IMR-90 (cell line): ENCODE measurements around the gene EVX1. TPM values are rescaled to one million over a fixed set of nuclear protein-coding genes. Genes with fewer than 3 reads are reported as not detected.

ENCODE experiments used
- ATAC-seq: fragments of 200-7000 bp; cut with Tn5 transposase; 2 replicates; pipeline ENCODE4 v1.9.1; 2020; ENCODE audit warnings: low read depth, mild to moderate bottlenecking, moderate library complexity
- BruUV-seq: library from RNA; stranded (reverse); fragments of 400-500 nt; replicated peaks from 2 replicates; lab custom pipeline; 2021; lab: Mats Ljungman, UMichigan
- CTCF ChIA-PET: fragments of 300-600 bp; formaldehyde crosslinking; extraction: SDS; loops from one replicate; lab custom pipeline; 2021; ENCODE audit warnings: antibody characterized with exemption; lab: Yijun Ruan, JAX
- POLR2A ChIA-PET: fragments of 300-600 bp; sonication (Branson Sonifier 250); formaldehyde crosslinking; loops from one replicate; lab custom pipeline; 2022; ENCODE audit warnings: antibody characterized with exemption; ENCODE audit not compliant: unreplicated experiment; lab: Charles Lee
- DNase-seq: peaks from one replicate; pipeline ENCODE4 v3.0.0; 2013
- H2AFZ ChIP-seq: replicated peaks from 2 replicates; pipeline ENCODE3; 2013; ENCODE audit warnings: low read length, mild to moderate bottlenecking; ENCODE audit not compliant: poor library complexity
- H2AK5ac ChIP-seq: 2 replicates; pipeline ENCODE4 v1.6.1; 2013; ENCODE audit warnings: low read depth, low read length, inconsistent platforms
- H2AK9ac ChIP-seq: replicated peaks from 2 replicates; pipeline ENCODE3; 2013; ENCODE audit warnings: mild to moderate bottlenecking, low read depth, low read length, moderate library complexity; ENCODE audit not compliant: poor library complexity
- H2BK120ac ChIP-seq: 2 replicates; pipeline ENCODE4 v1.6.1; 2013; ENCODE audit warnings: low read depth, low read length, inconsistent platforms
- H2BK15ac ChIP-seq: 3 replicates; pipeline ENCODE4 v1.6.1; 2013; ENCODE audit warnings: low read depth, low read length, inconsistent platforms
- H2BK20ac ChIP-seq: 2 replicates; pipeline ENCODE4 v1.6.1; 2013; ENCODE audit warnings: low read depth, mild to moderate bottlenecking, inconsistent platforms, low read length, moderate library complexity
- H2BK5ac ChIP-seq: 2 replicates; pipeline ENCODE4 v1.6.1; 2013; ENCODE audit warnings: mild to moderate bottlenecking, low read depth, low read length, inconsistent platforms; ENCODE audit not compliant: poor library complexity, severe bottlenecking
- H3K14ac ChIP-seq: replicated peaks from 2 replicates; pipeline ENCODE4 v1.6.1; 2013; ENCODE audit warnings: low read depth, low read length, inconsistent platforms
- H3K18ac ChIP-seq: 2 replicates; pipeline ENCODE4 v1.6.1; 2013; ENCODE audit warnings: low read depth, low read length, control low read depth
- H3K23ac ChIP-seq: 2 replicates; pipeline ENCODE4 v1.6.1; 2013; ENCODE audit warnings: low read depth, low read length, inconsistent platforms
- H3K27ac ChIP-seq: 2 replicates; pipeline ENCODE4 v1.5.1; 2013; ENCODE audit warnings: mild to moderate bottlenecking, control low read depth, low read length; ENCODE audit not compliant: insufficient read depth
- H3K27me3 ChIP-seq: 2 replicates; pipeline ENCODE4 v1.6.1; 2013; ENCODE audit warnings: low read length; ENCODE audit not compliant: control insufficient read depth, insufficient read depth
- H3K36me3 ChIP-seq: 2 replicates; pipeline ENCODE4 v1.6.1; 2013; ENCODE audit warnings: low read length, mixed read lengths; ENCODE audit not compliant: control insufficient read depth, insufficient read depth
- H3K4ac ChIP-seq: 2 replicates; pipeline ENCODE4 v1.6.1; 2013; ENCODE audit warnings: low read depth, low read length, inconsistent platforms
- H3K4me1 ChIP-seq: 2 replicates; pipeline ENCODE4 v1.6.1; 2013; ENCODE audit warnings: low read length, mixed read lengths; ENCODE audit not compliant: control insufficient read depth, insufficient read depth
- H3K4me2 ChIP-seq: 2 replicates; pipeline ENCODE4 v1.6.1; 2013; ENCODE audit warnings: low read depth, mild to moderate bottlenecking, control low read depth, low read length, moderate library complexity
- H3K4me3 ChIP-seq: 2 replicates; pipeline ENCODE4 v1.5.1; 2013; ENCODE audit warnings: low read depth, mild to moderate bottlenecking, control low read depth, low read length, moderate library complexity; ENCODE audit not compliant: insufficient read depth
- H3K56ac ChIP-seq: 2 replicates; pipeline ENCODE4 v1.6.1; 2013; ENCODE audit warnings: low read length, inconsistent platforms; ENCODE audit not compliant: insufficient read depth; ENCODE audit errors: extremely low read depth
- H3K79me1 ChIP-seq, 2 experiments: 2 replicates each; pipeline ENCODE4 v1.6.1; 2013; ENCODE audit warnings: low read length in 2 of 2, inconsistent platforms in 1 of 2, low read depth in 1 of 2
- H3K9ac ChIP-seq: 2 replicates; pipeline ENCODE4 v1.6.1; 2013; ENCODE audit warnings: low read depth, low read length, control low read depth
- H3K9me1 ChIP-seq: 2 replicates; pipeline ENCODE4 v1.6.1; 2013; ENCODE audit warnings: low read length, inconsistent platforms; ENCODE audit not compliant: insufficient read depth
- H3K9me3 ChIP-seq: 2 replicates; pipeline ENCODE4 v1.6.1; 2013; ENCODE audit warnings: low read length; ENCODE audit not compliant: control insufficient read depth, insufficient read depth
- H4K20me1 ChIP-seq: 2 replicates; pipeline ENCODE4 v1.6.1; 2013; ENCODE audit warnings: low read length, inconsistent platforms; ENCODE audit not compliant: insufficient read depth
- H4K5ac ChIP-seq: 2 replicates; pipeline ENCODE4 v1.6.1; 2013; ENCODE audit warnings: mild to moderate bottlenecking, low read depth, low read length, control low read depth
- H4K8ac ChIP-seq, 2 experiments: 2 replicates each; pipeline ENCODE4 v1.6.1; 2013; ENCODE audit warnings: low read depth in 2 of 2, low read length in 2 of 2, control low read depth in 1 of 2, inconsistent platforms in 1 of 2
- H4K91ac ChIP-seq: 2 replicates; pipeline ENCODE4 v1.6.1; 2013; ENCODE audit warnings: low read depth, low read length, inconsistent platforms; ENCODE audit not compliant: insufficient read depth
- CEBPB ChIP-seq: IDR thresholded peaks from 2 replicates; pipeline ENCODE4 v1.6.1; 2012; ENCODE audit warnings: low read depth, low read length, improper control_type of control experiment
- CHD1 ChIP-seq: IDR thresholded peaks from 2 replicates; pipeline ENCODE4 v1.6.1; 2012; ENCODE audit warnings: low read depth, low read length, improper control_type of control experiment
- FOS ChIP-seq: fragments of 150-350 bp; IDR thresholded peaks from 2 replicates; pipeline ENCODE4 v1.6.1; 2016; ENCODE audit warnings: low read depth, low read length
- MAFK ChIP-seq: IDR thresholded peaks from 2 replicates; pipeline ENCODE4 v1.6.1; 2012; ENCODE audit warnings: low read depth, low read length, improper control_type of control experiment
- MAZ ChIP-seq: IDR thresholded peaks from 2 replicates; pipeline ENCODE4 v1.6.1; 2012; ENCODE audit warnings: low read depth, mild to moderate bottlenecking, low read length, improper control_type of control experiment, moderate library complexity, borderline replicate concordance
- MXI1 ChIP-seq: IDR thresholded peaks from 2 replicates; pipeline ENCODE4 v1.6.1; 2012; ENCODE audit warnings: low read depth, mild to moderate bottlenecking, low read length, moderate library complexity, borderline replicate concordance
- POLR2A ChIP-seq: IDR thresholded peaks from 2 replicates; pipeline ENCODE4 v1.6.1; 2012; ENCODE audit warnings: mild to moderate bottlenecking, low read depth, low read length
- RAD21 ChIP-seq: IDR thresholded peaks from 2 replicates; pipeline ENCODE4 v1.6.1; 2012; ENCODE audit warnings: low read length, improper control_type of control experiment
- RCOR1 ChIP-seq: IDR thresholded peaks from 2 replicates; pipeline ENCODE4 v1.6.1; 2012; ENCODE audit warnings: mild to moderate bottlenecking, low read length, improper control_type of control experiment; ENCODE audit not compliant: insufficient replicate concordance
- RFX5 ChIP-seq: IDR thresholded peaks from 2 replicates; pipeline ENCODE4 v1.8.0; 2012; ENCODE audit warnings: low read depth, mild to moderate bottlenecking, low read length, moderate library complexity
- SMC3 ChIP-seq: fragments of 150-350 bp; IDR thresholded peaks from 2 replicates; pipeline ENCODE4 v1.6.1; 2016; ENCODE audit warnings: low read depth, mild to moderate bottlenecking, antibody characterized with exemption, low read length, moderate library complexity
- WGBS, 2 experiments: methylation state at CpG; one replicate each; pipeline versions ENCODE4 v1.1.5 to v1.1.7; 2013; ENCODE audit warnings: missing lambda C conversion rate in 2 of 2; ENCODE audit not compliant: insufficient read length in 1 of 2; ENCODE audit errors: extremely low coverage in 2 of 2; 5-methylcytosine and 5-hydroxymethylcytosine counted together
- dilution Hi-C: fragments of 300-500 bp; cut with HindIII; formaldehyde crosslinking; loops from one replicate; pipeline ENCODE4 v1.14.3; 2018; ENCODE audit warnings: low sequenced_read_pairs; ENCODE audit not compliant: unreplicated experiment
- in situ Hi-C: fragments of 300-500 bp; cut with MboI; formaldehyde crosslinking; loops from 3 replicates; pipeline ENCODE4 v1.14.3; 2019; ENCODE audit warnings: low sequenced_read_pairs, inconsistent platforms, mixed read lengths
- intact Hi-C: fragments of 100-400 bp; cut with micrococcal nuclease; formaldehyde crosslinking; loops from 2 replicates; pipeline ENCODE4 v1.10.0; 2022
- polyA plus RNA-seq, 3 experiments: library from polyadenylated mRNA; depleted of rRNA; stranded (reverse); fragments of >200 nt; gene quantifications; 2 replicates each; pipeline ENCODE4 v1.2.3, GENCODE V29; 2012; ENCODE audit warnings: low replicate concordance in 1 of 3
- total RNA-seq: library from RNA; depleted of rRNA; stranded (reverse); fragments of >200 nt; gene quantifications from 2 replicates; pipeline ENCODE4 v1.2.3, GENCODE V29; 2012
- TF ChIP-seq, protein P1 (sequence below): fragments of 150-350 bp; IDR thresholded peaks from 2 replicates; pipeline ENCODE4 v1.6.1; 2017; ENCODE audit warnings: mild to moderate bottlenecking, antibody characterized with exemption, low read length, low read depth
- TF ChIP-seq, protein P2 (sequence below): conservative IDR thresholded peaks from 2 replicates; pipeline ENCODE4 v1.5.1; 2012; ENCODE audit warnings: mild to moderate bottlenecking, low read depth, low read length, improper control_type of control experiment

EVX1 gene
- total and polyA plus RNA-seq, 2 of the 4 experiments (the other 2 are of a cell fraction): not detected

DNA sequence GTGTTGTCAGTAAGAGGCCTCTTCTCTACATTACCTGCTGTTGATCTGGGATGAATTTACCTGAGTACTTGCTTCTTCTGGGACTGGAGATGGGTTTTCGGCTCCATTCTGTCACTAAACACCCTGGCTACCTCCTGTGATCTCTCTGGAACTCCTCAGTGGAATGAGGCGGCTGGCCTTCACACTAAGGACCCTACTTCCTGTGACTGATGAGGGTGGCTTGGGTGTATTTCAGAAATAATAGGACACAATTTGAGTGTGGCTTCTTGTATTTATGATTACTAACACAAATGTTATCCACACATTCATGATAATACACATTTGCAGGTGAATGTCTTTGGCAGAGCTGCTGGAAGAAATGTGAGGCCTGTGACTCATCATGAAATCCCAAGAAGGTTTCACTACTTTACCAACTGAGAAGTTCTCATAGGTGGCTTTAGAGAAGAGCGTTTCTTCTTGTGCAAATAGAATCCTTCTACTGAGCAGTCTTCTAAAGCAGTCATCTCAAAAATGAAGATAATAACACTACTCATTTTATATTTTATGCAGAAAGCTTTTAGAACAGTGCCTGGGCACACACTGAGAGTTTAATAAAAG, 21.3 kb upstream of the EVX1 start:
- WGBS, 2 experiments: no CpG with 5 or more reads among the region's 3 CpGs
- Histone ChIP-seq H3K14ac (no peak overlapping the region), H2AK5ac (no peak overlapping the region), H3K23ac (no peak overlapping the region), H3K9ac (no peak overlapping the region), H3K27ac (no peak overlapping the region), H3K9me1 (no peaks in the 10 kb centered on the region), H3K36me3 (no peaks in the 10 kb centered on the region), H2BK20ac (no peak overlapping the region), H3K4ac (no peak overlapping the region), H4K5ac (no peak overlapping the region), H3K18ac (no peak overlapping the region), H4K91ac (no peak overlapping the region), H4K8ac (no peak overlapping the region), H3K79me1 (no peaks in the 10 kb centered on the region), H3K56ac (no peak overlapping the region), H3K4me3 (no peak overlapping the region), H2AK9ac (no peak overlapping the region), H3K4me1 (no peaks in the 10 kb centered on the region), H2AFZ (no peak overlapping the region), H2BK15ac (no peak overlapping the region), H2BK5ac (no peak overlapping the region), H3K27me3 (peaks cover 78% of the 10 kb centered on the region), H3K4me2 (no peak overlapping the region), H4K20me1 (no peaks in the 10 kb centered on the region), H3K9me3 (peaks cover 7% of the 10 kb centered on the region; the same call in 1 of the 2 replicates), H2BK120ac (no peak overlapping the region)
- in situ Hi-C loops: no loop called here
- no TSS peak for BruUV-seq
- dilution Hi-C loops: no loop called here
- TF ChIP-seq, protein P1, sequence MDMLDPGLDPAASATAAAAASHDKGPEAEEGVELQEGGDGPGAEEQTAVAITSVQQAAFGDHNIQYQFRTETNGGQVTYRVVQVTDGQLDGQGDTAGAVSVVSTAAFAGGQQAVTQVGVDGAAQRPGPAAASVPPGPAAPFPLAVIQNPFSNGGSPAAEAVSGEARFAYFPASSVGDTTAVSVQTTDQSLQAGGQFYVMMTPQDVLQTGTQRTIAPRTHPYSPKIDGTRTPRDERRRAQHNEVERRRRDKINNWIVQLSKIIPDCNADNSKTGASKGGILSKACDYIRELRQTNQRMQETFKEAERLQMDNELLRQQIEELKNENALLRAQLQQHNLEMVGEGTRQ: no peak
- no peak for TF ChIP-seq RCOR1
- no peak for TF ChIP-seq CEBPB
- TF ChIP-seq RFX5: no peak
- TF ChIP-seq CHD1: no peak
- TF ChIP-seq, protein P2, sequence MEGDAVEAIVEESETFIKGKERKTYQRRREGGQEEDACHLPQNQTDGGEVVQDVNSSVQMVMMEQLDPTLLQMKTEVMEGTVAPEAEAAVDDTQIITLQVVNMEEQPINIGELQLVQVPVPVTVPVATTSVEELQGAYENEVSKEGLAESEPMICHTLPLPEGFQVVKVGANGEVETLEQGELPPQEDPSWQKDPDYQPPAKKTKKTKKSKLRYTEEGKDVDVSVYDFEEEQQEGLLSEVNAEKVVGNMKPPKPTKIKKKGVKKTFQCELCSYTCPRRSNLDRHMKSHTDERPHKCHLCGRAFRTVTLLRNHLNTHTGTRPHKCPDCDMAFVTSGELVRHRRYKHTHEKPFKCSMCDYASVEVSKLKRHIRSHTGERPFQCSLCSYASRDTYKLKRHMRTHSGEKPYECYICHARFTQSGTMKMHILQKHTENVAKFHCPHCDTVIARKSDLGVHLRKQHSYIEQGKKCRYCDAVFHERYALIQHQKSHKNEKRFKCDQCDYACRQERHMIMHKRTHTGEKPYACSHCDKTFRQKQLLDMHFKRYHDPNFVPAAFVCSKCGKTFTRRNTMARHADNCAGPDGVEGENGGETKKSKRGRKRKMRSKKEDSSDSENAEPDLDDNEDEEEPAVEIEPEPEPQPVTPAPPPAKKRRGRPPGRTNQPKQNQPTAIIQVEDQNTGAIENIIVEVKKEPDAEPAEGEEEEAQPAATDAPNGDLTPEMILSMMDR: no peak
- TF ChIP-seq FOS: no peak
- no peak for TF ChIP-seq MAFK
- no peak for TF ChIP-seq POLR2A
- no peak for TF ChIP-seq SMC3
- no peak for TF ChIP-seq RAD21
- TF ChIP-seq MXI1: no peak
- TF ChIP-seq MAZ: no peak
- intact Hi-C loops: no loop called here
- ChIA-PET CTCF (no interaction called here), POLR2A (no interaction called here)
- no peak for ATAC-seq
- no peak for DNase-seq
